ENCODE results near the gene IFNG-AS1. TPM values are rescaled to one million over a fixed set of nuclear protein-coding genes. Genes with fewer than 3 reads are reported as not detected.
A peak's percentile ranks its signal among the peaks of the same experiment; 100 is the strongest.

The IFNG-AS1 gene
- total RNA-seq, 4 donors from 2014 or later: not detected

GRCh38 chr12:67998379-67998778 is 9.1 kb downstream of the IFNG-AS1 start:
- DNase-seq (ENCODE audit: extremely low spot score): no peak
- H3K4me3 ChIP-seq: no peak overlapping the region
- TF ChIP-seq POLR2AphosphoS5 (IDR thresholded peaks at IDR 0.05) (no peak), CTCF (IDR thresholded peaks at IDR 0.05) (no peak), EP300 (IDR thresholded peaks at IDR 0.05) (no peak), POLR2A (IDR thresholded peaks at IDR 0.05; ENCODE audit: low read depth) (no peak)
- H3K27ac ChIP-seq (replicated peaks in 1 of 4): no peak overlapping the region
- intact Hi-C loops (cut with DNase I): no loop called here
- no peaks in the 10 kb centered on the region for H3K36me3 ChIP-seq
- no peaks in the 10 kb centered on the region for H3K27me3 ChIP-seq
- H3K9me3 ChIP-seq: no peaks in the 10 kb centered on the region
- H3K4me1 ChIP-seq: no peaks in the 10 kb centered on the region

GRCh38 chr12:67999244-67999643 is 10.0 kb downstream of the IFNG-AS1 start:
- H3K27ac ChIP-seq (replicated peaks in 1 of 4): no peak overlapping the region
- no peaks in the 10 kb centered on the region for H3K4me1 ChIP-seq
- no peak overlapping the region for H3K4me3 ChIP-seq
- H3K9me3 ChIP-seq: no peaks in the 10 kb centered on the region
- DNase-seq (ENCODE audit: extremely low spot score): no peak
- no peaks in the 10 kb centered on the region for H3K27me3 ChIP-seq
- intact Hi-C loops (cut with DNase I): no loop called here
- H3K36me3 ChIP-seq: no peaks in the 10 kb centered on the region
- TF ChIP-seq EP300 (IDR thresholded peaks at IDR 0.05) (no peak), CTCF (IDR thresholded peaks at IDR 0.05) (no peak), POLR2A (IDR thresholded peaks at IDR 0.05; ENCODE audit: low read depth) (no peak), POLR2AphosphoS5 (IDR thresholded peaks at IDR 0.05) (no peak)

GRCh38 chr12:68001486-68002466 is 12.5 kb downstream of the IFNG-AS1 start:
- TF ChIP-seq CTCF (IDR thresholded peaks at IDR 0.05) (peak in 1 of 3 experiments; percentile 4), EP300 (IDR thresholded peaks at IDR 0.05) (no peak), POLR2AphosphoS5 (IDR thresholded peaks at IDR 0.05) (no peak), POLR2A (IDR thresholded peaks at IDR 0.05; ENCODE audit: low read depth) (no peak)
- H3K27ac ChIP-seq (replicated peaks in 1 of 4): no peak overlapping the region
- 91% methylated on average over 11 of the region's 11 CpGs for WGBS
- no peak for DNase-seq (ENCODE audit: extremely low spot score)
- H3K4me3 ChIP-seq: no peak overlapping the region
- H3K9me3 ChIP-seq: no peaks in the 10 kb centered on the region
- intact Hi-C loops (cut with DNase I): no loop called here
- H3K36me3 ChIP-seq: no peaks in the 10 kb centered on the region
- H3K27me3 ChIP-seq: no peaks in the 10 kb centered on the region
- no peaks in the 10 kb centered on the region for H3K4me1 ChIP-seq

- intact Hi-C loops (cut with DNase I): no loop called here
- Histone ChIP-seq H3K9me3 (no peaks in the 10 kb centered on the region), H3K27ac (replicated peaks in 1 of 4) (no peak overlapping the region), H3K4me1 (no peaks in the 10 kb centered on the region), H3K36me3 (no peaks in the 10 kb centered on the region), H3K4me3 (no peak overlapping the region), H3K27me3 (no peaks in the 10 kb centered on the region)
- 94% methylated on average over 8 of the region's 8 CpGs for WGBS
- DNase-seq (ENCODE audit: extremely low spot score): no peak
- TF ChIP-seq CTCF (IDR thresholded peaks at IDR 0.05) (no peak), POLR2AphosphoS5 (IDR thresholded peaks at IDR 0.05) (no peak), EP300 (IDR thresholded peaks at IDR 0.05) (no peak), POLR2A (IDR thresholded peaks at IDR 0.05; ENCODE audit: low read depth) (no peak)
These were observed 14.5 kb downstream of the IFNG-AS1 start for GRCh38 chr12:68003777-68004176.

Data from esophagus muscularis mucosa (tissue), 4 donors.